HL-60 (cell line): Measurements from ENCODE around the gene ZBTB40.

Experiments used
- DNase-seq, 2 experiments: peaks; one replicate each; pipeline ENCODE4 v3.0.0-alpha.2; 2010 to 2020; ENCODE audit warnings: low read depth in 1 of 2, low spot score in 1 of 2
- H3K27ac ChIP-seq: fragments of 250-450 bp; sonication (Bioruptor Pico); replicated peaks from 2 replicates; pipeline ENCODE4 v1.5.1; 2020; ENCODE audit warnings: mild to moderate bottlenecking, moderate library complexity
- H3K27me3 ChIP-seq: fragments of 250-450 bp; sonication (Bioruptor Pico); 2 replicates; pipeline ENCODE4 v1.5.1; 2021; ENCODE audit warnings: mild to moderate bottlenecking, moderate library complexity; ENCODE audit not compliant: insufficient read depth, poor library complexity, severe bottlenecking
- H3K4me3 ChIP-seq: replicated peaks from 2 replicates; pipeline ENCODE4 v1.5.1; 2011; ENCODE audit warnings: mild to moderate bottlenecking, control low read depth, low read length; ENCODE audit not compliant: insufficient read depth
- GABPA ChIP-seq: IDR thresholded peaks from 2 replicates; pipeline ENCODE4 v1.6.1; 2012; ENCODE audit warnings: low read depth
- POLR2AphosphoS5 ChIP-seq: IDR thresholded peaks from 2 replicates; pipeline ENCODE4 v1.6.1; 2012; ENCODE audit warnings: low read depth
- SPI1 ChIP-seq: IDR thresholded peaks from 2 replicates; pipeline ENCODE4 v1.6.1; 2012; ENCODE audit warnings: low read depth, mild to moderate bottlenecking, borderline replicate concordance
- TF ChIP-seq, protein P1 (sequence below): IDR thresholded peaks from 2 replicates; pipeline ENCODE4 v1.6.1; 2012; ENCODE audit warnings: low read depth; ENCODE audit not compliant: insufficient replicate concordance
- TF ChIP-seq, protein P2 (sequence below): IDR thresholded peaks from one replicate; pipeline ENCODE4 v1.5.1; 2011; ENCODE audit warnings: low read length, control low read depth, inconsistent platforms; ENCODE audit not compliant: insufficient read depth

The ZBTB40 gene

DNA sequence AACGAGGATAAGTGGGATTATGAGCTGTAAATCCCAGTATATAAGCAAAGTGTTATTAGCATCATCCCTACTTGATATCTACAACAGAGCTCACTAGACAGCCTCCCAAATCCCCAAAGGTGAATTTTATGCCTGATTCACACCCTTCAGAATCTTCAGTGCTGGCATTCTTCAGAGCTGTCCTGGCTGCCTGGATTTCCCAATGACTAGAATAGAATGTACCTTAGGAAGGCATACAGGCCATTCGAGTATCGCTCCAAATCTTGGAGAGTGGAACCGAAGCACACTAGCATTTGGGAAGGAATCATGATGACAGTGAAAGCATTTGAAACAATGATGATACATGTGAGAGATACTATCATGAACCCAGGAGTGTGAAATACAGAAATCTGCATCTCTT, 22.3 kb downstream of the ZBTB40 start:
- no peak overlapping the region for H3K27ac ChIP-seq
- no peak overlapping the region for H3K4me3 ChIP-seq
- TF ChIP-seq, protein P1, sequence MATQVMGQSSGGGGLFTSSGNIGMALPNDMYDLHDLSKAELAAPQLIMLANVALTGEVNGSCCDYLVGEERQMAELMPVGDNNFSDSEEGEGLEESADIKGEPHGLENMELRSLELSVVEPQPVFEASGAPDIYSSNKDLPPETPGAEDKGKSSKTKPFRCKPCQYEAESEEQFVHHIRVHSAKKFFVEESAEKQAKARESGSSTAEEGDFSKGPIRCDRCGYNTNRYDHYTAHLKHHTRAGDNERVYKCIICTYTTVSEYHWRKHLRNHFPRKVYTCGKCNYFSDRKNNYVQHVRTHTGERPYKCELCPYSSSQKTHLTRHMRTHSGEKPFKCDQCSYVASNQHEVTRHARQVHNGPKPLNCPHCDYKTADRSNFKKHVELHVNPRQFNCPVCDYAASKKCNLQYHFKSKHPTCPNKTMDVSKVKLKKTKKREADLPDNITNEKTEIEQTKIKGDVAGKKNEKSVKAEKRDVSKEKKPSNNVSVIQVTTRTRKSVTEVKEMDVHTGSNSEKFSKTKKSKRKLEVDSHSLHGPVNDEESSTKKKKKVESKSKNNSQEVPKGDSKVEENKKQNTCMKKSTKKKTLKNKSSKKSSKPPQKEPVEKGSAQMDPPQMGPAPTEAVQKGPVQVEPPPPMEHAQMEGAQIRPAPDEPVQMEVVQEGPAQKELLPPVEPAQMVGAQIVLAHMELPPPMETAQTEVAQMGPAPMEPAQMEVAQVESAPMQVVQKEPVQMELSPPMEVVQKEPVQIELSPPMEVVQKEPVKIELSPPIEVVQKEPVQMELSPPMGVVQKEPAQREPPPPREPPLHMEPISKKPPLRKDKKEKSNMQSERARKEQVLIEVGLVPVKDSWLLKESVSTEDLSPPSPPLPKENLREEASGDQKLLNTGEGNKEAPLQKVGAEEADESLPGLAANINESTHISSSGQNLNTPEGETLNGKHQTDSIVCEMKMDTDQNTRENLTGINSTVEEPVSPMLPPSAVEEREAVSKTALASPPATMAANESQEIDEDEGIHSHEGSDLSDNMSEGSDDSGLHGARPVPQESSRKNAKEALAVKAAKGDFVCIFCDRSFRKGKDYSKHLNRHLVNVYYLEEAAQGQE: no peak
- TF ChIP-seq, protein P2, sequence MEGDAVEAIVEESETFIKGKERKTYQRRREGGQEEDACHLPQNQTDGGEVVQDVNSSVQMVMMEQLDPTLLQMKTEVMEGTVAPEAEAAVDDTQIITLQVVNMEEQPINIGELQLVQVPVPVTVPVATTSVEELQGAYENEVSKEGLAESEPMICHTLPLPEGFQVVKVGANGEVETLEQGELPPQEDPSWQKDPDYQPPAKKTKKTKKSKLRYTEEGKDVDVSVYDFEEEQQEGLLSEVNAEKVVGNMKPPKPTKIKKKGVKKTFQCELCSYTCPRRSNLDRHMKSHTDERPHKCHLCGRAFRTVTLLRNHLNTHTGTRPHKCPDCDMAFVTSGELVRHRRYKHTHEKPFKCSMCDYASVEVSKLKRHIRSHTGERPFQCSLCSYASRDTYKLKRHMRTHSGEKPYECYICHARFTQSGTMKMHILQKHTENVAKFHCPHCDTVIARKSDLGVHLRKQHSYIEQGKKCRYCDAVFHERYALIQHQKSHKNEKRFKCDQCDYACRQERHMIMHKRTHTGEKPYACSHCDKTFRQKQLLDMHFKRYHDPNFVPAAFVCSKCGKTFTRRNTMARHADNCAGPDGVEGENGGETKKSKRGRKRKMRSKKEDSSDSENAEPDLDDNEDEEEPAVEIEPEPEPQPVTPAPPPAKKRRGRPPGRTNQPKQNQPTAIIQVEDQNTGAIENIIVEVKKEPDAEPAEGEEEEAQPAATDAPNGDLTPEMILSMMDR: no peak
- no peak for TF ChIP-seq POLR2AphosphoS5
- no peak for TF ChIP-seq SPI1
- no peak for TF ChIP-seq GABPA
- H3K27me3 ChIP-seq: no peaks in the 10 kb centered on the region
- no peak for DNase-seq

DNA sequence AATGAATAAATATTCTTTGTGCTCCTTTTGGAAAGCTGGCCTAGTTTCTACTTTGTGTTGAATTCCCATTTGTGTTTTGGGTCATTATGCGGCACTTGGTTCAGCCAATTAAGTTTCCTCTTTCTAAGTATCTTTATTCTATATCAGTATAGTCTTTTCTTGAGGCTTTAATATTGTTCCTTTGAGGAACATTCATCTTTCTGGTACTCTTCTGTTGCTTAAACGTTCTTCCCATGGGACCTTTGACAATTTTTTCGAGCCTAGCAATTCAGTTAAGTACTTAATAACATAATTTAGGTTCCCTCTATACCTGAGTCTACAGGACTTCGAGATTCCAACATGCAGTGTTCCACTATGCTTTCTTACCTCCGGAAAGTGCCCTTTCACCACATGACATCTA, 24.9 kb downstream of the ZBTB40 start:
- no peak for DNase-seq
- no peaks in the 10 kb centered on the region for H3K27me3 ChIP-seq
- no peak overlapping the region for H3K27ac ChIP-seq
- TF ChIP-seq, protein P2: no peak
- no peak for TF ChIP-seq GABPA
- no peak for TF ChIP-seq SPI1
- TF ChIP-seq POLR2AphosphoS5: no peak
- TF ChIP-seq, protein P1: no peak
- H3K4me3 ChIP-seq: no peak overlapping the region

DNA sequence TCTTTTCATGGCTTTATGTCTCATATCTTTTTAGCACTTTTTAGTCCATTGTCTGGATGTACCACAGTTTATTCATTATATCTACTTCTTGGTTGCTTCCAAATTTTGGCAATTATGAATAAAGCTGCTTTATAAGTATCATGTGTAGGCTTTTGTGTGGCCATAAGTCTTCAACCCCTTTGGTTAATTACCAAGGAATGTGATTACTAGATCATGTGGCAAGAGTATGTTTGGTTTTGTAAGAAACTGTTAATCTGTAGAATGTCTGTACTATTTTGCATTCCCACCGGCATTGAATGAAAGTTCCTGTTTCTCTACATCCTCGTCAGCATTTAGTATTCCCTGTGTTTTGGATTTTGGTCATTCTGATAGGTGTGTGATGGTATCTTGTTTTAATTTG, 31.5 kb downstream of the ZBTB40 start:
- Histone ChIP-seq H3K4me3 (no peak overlapping the region), H3K27ac (no peak overlapping the region), H3K27me3 (no peaks in the 10 kb centered on the region)
- no peak for DNase-seq
- TF ChIP-seq POLR2AphosphoS5 (no peak), SPI1 (no peak), GABPA (no peak)
- TF ChIP-seq, protein P1: no peak
- TF ChIP-seq, protein P2: no peak
